ENCODE measurements around the gene EIF4A2. TPM values are rescaled to one million over a fixed set of nuclear protein-coding genes. Genes with fewer than 3 reads are reported as not detected.

EIF4A2 gene
- total RNA-seq, 1 experiment from 2014 or later: 398 TPM

DNA sequence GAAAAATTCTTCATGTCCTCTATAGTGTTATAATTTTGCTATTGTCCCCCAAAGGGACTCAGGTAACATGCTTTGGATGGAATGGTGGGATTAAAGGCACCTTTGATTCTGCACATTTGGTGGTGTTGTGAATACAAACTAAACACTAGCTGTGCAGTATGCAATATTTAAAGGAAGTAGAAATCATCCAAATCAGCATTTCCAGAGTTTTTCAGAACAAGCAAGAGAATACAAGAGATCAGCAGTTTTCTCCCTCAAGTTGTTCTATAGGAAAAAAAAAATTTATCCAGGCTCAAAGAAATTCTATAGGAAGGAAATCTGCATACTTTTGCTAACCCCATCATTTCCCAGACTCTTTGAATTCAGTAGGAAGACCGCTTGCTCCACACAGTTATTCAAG lies 48.9 kb downstream of the EIF4A2 start:
- RAD21 ChIA-PET (ENCODE audit: low non-redundant PET in 1 of 2, low total read pairs in 2 of 2, uncharacterized antibody in 2 of 2, unreplicated experiment in 2 of 2): no interaction called here
- H4K20me1 ChIP-seq (ENCODE audit: insufficient read depth): no peaks in the 10 kb centered on the region
- H3K4me1 ChIP-seq (ENCODE audit: control insufficient read depth in 1 of 2, insufficient read depth in 2 of 2, low read length in 2 of 2): peaks cover 0 to 5% of the 10 kb centered on the region in 2 experiments; a peak in 1 of 4 replicates
- no peaks in the 10 kb centered on the region for H3K36me3 ChIP-seq (ENCODE audit: control insufficient read depth in 1 of 2, insufficient read depth in 2 of 2, low read length in 2 of 2)
- intact Hi-C loops (cut with micrococcal nuclease): no loop called here
- CTCF ChIA-PET: no interaction called here
- H3K4me2 ChIP-seq (ENCODE audit: low read length): no peak overlapping the region
- POLR2A ChIA-PET: no interaction called here
- H3K79me2 ChIP-seq (ENCODE audit: insufficient read depth, low read length): no peaks in the 10 kb centered on the region
- no peak overlapping the region for H3K9ac ChIP-seq (ENCODE audit: low read length)
- H3K4me3 ChIP-seq (replicated peaks in 1 of 2; ENCODE audit: low read depth in 1 of 2, low read length in 2 of 2): no peak overlapping the region
- peaks cover 34% of the 10 kb centered on the region for H3K27me3 ChIP-seq (ENCODE audit: insufficient read depth, low read length)
- no peaks in the 10 kb centered on the region for H3K9me3 ChIP-seq (ENCODE audit: control insufficient read depth in 1 of 2, insufficient read depth in 1 of 2, low read depth in 1 of 2, low read length in 2 of 2)
- TF ChIP-seq POLR2AphosphoS5 (IDR thresholded peaks at IDR 0.05; ENCODE audit: low read depth, low read length) (no peak), ZFX (IDR thresholded peaks at IDR 0.05) (no peak), SP1 (IDR thresholded peaks at IDR 0.05; ENCODE audit: low read depth) (no peak), EZH2phosphoT487 (IDR thresholded peaks at IDR 0.05; ENCODE audit: borderline replicate concordance) (no peak), CEBPB (IDR thresholded peaks at IDR 0.05; ENCODE audit: low read depth) (no peak), EZH2 (IDR thresholded peaks at IDR 0.05) (no peak), ZNF274 (IDR thresholded peaks at IDR 0.05; ENCODE audit: low read depth, low read length) (no peak)
- TF ChIP-seq, protein P1, sequence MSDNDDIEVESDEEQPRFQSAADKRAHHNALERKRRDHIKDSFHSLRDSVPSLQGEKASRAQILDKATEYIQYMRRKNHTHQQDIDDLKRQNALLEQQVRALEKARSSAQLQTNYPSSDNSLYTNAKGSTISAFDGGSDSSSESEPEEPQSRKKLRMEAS (IDR thresholded peaks at IDR 0.05): no peak
- TF ChIP-seq, protein P2, sequence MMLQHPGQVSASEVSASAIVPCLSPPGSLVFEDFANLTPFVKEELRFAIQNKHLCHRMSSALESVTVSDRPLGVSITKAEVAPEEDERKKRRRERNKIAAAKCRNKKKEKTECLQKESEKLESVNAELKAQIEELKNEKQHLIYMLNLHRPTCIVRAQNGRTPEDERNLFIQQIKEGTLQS (IDR thresholded peaks at IDR 0.05): no peak
- BruUV-seq (replicated peaks): no TSS peak
- H2AFZ ChIP-seq (ENCODE audit: low read depth, low read length, poor library complexity, severe bottlenecking): no peak overlapping the region
- no peak for DNase-seq (ENCODE audit: low read depth, low spot score)
- no peaks in the 10 kb centered on the region for H3K9me2 ChIP-seq (ENCODE audit: insufficient read depth)
- no peak for ATAC-seq
- no peak overlapping the region for H3K27ac ChIP-seq (ENCODE audit: low read depth, low read length)

MicroRNAs encoded within 50 kb of the gene (microRNA counts, 767-probe panel; counts per million panel counts)
- microRNA hsa-miR-1248: not detected

Small RNA genes lying within 50 kb of the gene (microRNA-seq; reads per million reads assigned to microRNA genes)
- gene MIR1248 (ENCODE audit: borderline number of aligned reads): not detected

Other genes with a start within 250 kb of the EIF4A2 start
- gene CRYGS, start 239.2 kb upstream of the EIF4A2 start, total RNA-seq (2021; ENCODE audit: unreplicated experiment): 4.3 TPM
- 16.8 TPM for gene TBCCD1, start 216.2 kb upstream of the EIF4A2 start, total RNA-seq (2021; ENCODE audit: unreplicated experiment)
- 54.3 TPM for gene DNAJB11, start 212.9 kb upstream of the EIF4A2 start, total RNA-seq (2021; ENCODE audit: unreplicated experiment)
- 1.6 TPM for gene AHSG, start 170.5 kb upstream of the EIF4A2 start, total RNA-seq (2021; ENCODE audit: unreplicated experiment)
- gene FETUB, start 143.2 kb upstream of the EIF4A2 start, total RNA-seq (2021; ENCODE audit: unreplicated experiment): not detected
- gene HRG, start 117.6 kb upstream of the EIF4A2 start, total RNA-seq (2021; ENCODE audit: unreplicated experiment): 0.42 TPM
- 0.25 TPM for gene KNG1, start 66.2 kb upstream of the EIF4A2 start, total RNA-seq (2021; ENCODE audit: unreplicated experiment)
- gene RFC4, start 22.9 kb downstream of the EIF4A2 start, total RNA-seq (2021; ENCODE audit: unreplicated experiment): 86.2 TPM
- not detected for gene ADIPOQ, start 59.1 kb downstream of the EIF4A2 start, total RNA-seq (2021; ENCODE audit: unreplicated experiment)
- gene ST6GAL1, start 146.9 kb downstream of the EIF4A2 start, total RNA-seq (2021; ENCODE audit: unreplicated experiment): 15.6 TPM